RWPE1 (cell line): Measurements from ENCODE around the gene SP140L.

Experiments used
- CTCF ChIA-PET: fragments of 350-600 bp; sonication (Branson Sonifier 250); formaldehyde crosslinking; extraction: SDS; loops from one replicate; lab custom pipeline; 2021; lab: Yijun Ruan, JAX
- POLR2A ChIA-PET: fragments of 400-600 bp; formaldehyde crosslinking; extraction: SDS; loops from one replicate; lab custom pipeline; 2020; ENCODE audit warnings: antibody characterized with exemption; ENCODE audit not compliant: low non-redundant PET; lab: Yijun Ruan, JAX
- DNase-seq: peaks from one replicate; pipeline ENCODE4 v3.0.0; 2012; ENCODE audit warnings: low spot score
- H3K27ac ChIP-seq: fragments of 450-650 bp; 2 replicates; pipeline ENCODE4 v1.5.1; 2017
- TF ChIP-seq, protein P1 (sequence below): fragments of 450-650 bp; conservative IDR thresholded peaks from 2 replicates; pipeline ENCODE4 v1.5.1; 2017; ENCODE audit warnings: low read depth, mild to moderate bottlenecking

Gene SP140L

DNA sequence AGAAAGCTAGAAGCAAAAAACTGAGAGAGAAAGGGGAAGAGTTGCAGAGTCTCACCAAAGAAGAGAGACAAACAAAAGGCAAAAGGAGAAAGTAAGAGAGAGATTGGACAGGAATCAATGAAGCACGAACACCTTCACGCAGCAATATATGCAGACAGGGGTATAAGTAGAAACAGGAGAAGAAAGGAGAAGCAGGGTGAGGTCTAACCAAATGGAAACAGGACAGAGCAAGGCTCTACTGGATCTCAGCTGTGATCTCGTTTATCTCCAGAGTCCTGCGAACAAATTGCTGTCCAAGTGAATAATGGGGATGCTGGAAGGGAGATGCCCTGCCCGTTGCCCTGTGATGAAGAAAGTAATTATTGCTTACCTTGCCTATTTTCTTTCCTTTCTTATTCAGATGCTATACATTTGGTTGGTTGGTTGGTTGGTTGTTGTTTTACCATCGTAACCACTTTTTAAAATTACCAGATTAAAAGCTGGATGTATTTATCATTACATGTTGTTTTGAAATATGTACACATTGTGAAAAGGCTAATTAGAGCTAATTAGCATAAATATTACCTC is 123.0 kb downstream of the SP140L start:
- CTCF ChIA-PET, result no interaction called here
- TF ChIP-seq, protein P1, sequence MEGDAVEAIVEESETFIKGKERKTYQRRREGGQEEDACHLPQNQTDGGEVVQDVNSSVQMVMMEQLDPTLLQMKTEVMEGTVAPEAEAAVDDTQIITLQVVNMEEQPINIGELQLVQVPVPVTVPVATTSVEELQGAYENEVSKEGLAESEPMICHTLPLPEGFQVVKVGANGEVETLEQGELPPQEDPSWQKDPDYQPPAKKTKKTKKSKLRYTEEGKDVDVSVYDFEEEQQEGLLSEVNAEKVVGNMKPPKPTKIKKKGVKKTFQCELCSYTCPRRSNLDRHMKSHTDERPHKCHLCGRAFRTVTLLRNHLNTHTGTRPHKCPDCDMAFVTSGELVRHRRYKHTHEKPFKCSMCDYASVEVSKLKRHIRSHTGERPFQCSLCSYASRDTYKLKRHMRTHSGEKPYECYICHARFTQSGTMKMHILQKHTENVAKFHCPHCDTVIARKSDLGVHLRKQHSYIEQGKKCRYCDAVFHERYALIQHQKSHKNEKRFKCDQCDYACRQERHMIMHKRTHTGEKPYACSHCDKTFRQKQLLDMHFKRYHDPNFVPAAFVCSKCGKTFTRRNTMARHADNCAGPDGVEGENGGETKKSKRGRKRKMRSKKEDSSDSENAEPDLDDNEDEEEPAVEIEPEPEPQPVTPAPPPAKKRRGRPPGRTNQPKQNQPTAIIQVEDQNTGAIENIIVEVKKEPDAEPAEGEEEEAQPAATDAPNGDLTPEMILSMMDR, result no peak
- POLR2A ChIA-PET, result no interaction called here
- H3K27ac ChIP-seq, result no peak overlapping the region
- no peak for DNase-seq

DNA sequence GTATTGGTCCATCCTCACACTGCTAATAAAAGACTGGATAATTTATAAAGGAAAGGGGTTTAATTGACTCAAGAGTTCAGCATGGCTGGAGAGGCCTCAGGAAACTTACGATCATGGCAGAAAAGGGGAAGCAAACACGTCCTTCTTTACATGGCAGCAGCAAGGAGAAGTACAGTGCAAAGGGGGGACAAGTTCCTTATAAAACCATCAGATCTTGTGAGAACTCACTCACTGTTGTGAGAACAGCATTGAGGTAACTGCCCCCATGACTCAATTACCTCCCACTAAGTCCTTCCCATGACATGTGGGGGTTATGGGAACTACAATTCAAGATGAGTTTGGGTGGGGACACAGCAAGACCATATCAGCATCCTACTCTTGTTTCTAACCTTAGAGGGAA is 126.0 kb downstream of the SP140L start:
- POLR2A ChIA-PET, result no interaction called here
- no peak for DNase-seq
- TF ChIP-seq, protein P1, result no peak
- CTCF ChIA-PET, result no interaction called here
- H3K27ac ChIP-seq, result no peak overlapping the region
